A549 treated with AZD9567 at 1 μM for 4 hours (cell line): ENCODE measurements around the gene LTN1. TPM values are rescaled to one million over a fixed set of nuclear protein-coding genes. Genes with fewer than 3 reads are reported as not detected.

Experiments
- total RNA-seq: library from RNA; stranded (reverse); fragments of 200-300 nt; extraction: Qiagen RNA extraction; gene quantifications from 5 replicates; pipeline ENCODE4 v1.2.3, GENCODE V29; 2022; ENCODE audit not compliant: insufficient read depth

LTN1 gene, protein sequence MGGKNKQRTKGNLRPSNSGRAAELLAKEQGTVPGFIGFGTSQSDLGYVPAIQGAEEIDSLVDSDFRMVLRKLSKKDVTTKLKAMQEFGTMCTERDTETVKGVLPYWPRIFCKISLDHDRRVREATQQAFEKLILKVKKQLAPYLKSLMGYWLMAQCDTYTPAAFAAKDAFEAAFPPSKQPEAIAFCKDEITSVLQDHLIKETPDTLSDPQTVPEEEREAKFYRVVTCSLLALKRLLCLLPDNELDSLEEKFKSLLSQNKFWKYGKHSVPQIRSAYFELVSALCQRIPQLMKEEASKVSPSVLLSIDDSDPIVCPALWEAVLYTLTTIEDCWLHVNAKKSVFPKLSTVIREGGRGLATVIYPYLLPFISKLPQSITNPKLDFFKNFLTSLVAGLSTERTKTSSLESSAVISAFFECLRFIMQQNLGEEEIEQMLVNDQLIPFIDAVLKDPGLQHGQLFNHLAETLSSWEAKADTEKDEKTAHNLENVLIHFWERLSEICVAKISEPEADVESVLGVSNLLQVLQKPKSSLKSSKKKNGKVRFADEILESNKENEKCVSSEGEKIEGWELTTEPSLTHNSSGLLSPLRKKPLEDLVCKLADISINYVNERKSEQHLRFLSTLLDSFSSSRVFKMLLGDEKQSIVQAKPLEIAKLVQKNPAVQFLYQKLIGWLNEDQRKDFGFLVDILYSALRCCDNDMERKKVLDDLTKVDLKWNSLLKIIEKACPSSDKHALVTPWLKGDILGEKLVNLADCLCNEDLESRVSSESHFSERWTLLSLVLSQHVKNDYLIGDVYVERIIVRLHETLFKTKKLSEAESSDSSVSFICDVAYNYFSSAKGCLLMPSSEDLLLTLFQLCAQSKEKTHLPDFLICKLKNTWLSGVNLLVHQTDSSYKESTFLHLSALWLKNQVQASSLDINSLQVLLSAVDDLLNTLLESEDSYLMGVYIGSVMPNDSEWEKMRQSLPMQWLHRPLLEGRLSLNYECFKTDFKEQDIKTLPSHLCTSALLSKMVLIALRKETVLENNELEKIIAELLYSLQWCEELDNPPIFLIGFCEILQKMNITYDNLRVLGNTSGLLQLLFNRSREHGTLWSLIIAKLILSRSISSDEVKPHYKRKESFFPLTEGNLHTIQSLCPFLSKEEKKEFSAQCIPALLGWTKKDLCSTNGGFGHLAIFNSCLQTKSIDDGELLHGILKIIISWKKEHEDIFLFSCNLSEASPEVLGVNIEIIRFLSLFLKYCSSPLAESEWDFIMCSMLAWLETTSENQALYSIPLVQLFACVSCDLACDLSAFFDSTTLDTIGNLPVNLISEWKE (N-terminal part only)
- total RNA-seq: 5.1 to 6.8 TPM (median 6.1 TPM) in 5 replicates

DNA sequence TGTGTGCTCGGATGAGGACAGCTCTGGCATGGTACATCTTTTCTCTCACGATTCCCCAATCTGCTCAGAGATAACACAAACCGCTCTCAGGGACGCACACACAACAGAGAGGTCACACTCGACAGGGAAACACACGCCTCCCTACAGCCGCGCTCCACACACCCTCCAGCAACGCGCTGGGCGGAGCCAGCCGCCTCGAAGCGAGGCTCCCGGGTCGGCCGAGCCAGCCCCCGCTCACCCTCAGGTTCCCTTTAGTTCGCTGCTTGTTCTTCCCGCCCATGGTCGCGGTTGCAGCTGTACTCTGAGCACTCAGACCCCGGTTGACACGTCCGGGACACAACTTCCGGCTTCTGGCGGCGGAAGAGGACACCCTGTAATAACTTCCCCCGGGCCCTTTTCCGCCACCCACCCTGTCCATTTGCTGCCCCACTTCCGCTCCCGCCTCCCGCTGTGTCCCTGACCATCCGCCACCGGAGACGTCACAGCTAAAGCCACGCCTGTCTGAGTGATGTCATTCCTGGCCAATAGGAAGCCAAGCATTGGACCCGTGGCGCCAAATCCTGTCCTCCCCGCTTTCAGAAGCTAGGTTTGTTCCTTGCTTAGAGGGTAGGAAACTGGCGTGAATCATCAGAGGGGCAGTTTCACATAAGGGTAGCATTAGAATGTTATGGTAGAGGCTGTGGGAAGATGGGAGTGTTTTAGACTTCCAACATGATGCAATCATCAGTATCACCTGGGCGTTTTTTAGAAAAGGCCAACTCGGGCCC is at the start of gene LTN1:
LTN1 (minus strand) TSS at position 352 of the 767 bp plus-strand sequence; CDS start at position 280, 72 bp downstream.

DNA sequence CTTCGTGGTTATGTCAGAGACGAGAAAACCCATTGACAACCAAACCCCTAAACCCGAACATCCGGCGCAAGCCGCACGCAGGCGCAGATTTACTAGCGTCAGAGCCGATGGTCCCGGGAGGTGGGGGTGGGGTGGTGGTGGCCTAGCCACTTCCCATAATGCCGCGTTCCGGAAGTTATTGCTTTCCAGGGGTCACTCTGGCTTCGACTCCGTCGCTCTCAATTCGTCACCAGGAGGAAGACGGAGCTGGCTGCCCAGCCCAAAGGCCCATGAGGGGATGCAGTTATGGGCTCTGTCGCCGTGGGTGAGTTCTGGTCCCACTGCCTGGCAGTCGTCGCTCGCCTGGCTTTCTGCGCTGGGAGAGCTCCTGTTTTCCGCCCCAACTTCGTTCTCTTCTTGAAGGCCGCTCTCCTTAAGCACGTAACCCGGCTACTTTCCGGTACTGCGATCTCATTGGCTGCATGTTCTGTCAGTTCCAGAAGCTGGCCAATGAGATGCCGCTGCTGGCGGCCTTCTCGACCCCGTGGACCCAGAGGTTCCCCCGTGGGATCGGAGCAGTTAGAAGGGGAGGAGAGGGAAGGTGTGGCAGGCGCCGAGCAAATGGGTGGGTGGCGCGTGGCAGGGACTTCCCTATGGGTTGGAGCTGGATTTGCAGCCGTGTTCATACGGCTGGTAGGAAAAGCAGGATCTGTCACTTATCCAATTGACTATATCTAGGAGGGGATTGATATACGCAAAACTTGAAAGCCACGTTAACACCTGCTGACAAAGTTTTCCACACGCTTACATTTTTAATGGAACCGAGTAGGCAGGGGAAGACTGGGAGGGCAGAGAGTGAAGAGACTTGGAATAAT is 32.0 kb upstream of the LTN1 start, which contains the start of gene USP16:
USP16 (plus strand) TSS at position 195 of the 854 bp plus-strand sequence. CDS start 3,246 bp downstream, outside the sequence.

Other genes starting within 250 kb of the LTN1 start
- 10.6 to 16.6 TPM (median 11.4 TPM) in 5 replicates for gene RWDD2B, start 26.5 kb upstream of the LTN1 start, total RNA-seq
- gene USP16, start 31.8 kb upstream of the LTN1 start, total RNA-seq: 21.0 to 32.2 TPM (median 23.0 TPM) in 5 replicates
- gene CCT8, start 80.8 kb upstream of the LTN1 start, total RNA-seq: 170 to 234 TPM (median 179 TPM) in 5 replicates
- 1.3 to 3.2 TPM (median 1.7 TPM) in 5 replicates for gene MAP3K7CL, start 137.8 kb upstream of the LTN1 start, total RNA-seq